B cell (primary cell): ENCODE measurements around the gene CHAT.

Experiments
- CTCF ChIP-seq: fragments of 200-600 bp; IDR thresholded peaks from one replicate; pipeline ENCODE4 v1.8.0; 2022; ENCODE audit warnings: antibody characterized with exemption, mild to moderate bottlenecking
- EZH2 ChIP-seq: IDR thresholded peaks from 2 replicates; pipeline ENCODE4 v1.6.1; 2012; ENCODE audit warnings: borderline replicate concordance, low read depth, mild to moderate bottlenecking, moderate library complexity, low read length; ENCODE audit not compliant: insufficient read depth, poor library complexity, severe bottlenecking

DNA sequence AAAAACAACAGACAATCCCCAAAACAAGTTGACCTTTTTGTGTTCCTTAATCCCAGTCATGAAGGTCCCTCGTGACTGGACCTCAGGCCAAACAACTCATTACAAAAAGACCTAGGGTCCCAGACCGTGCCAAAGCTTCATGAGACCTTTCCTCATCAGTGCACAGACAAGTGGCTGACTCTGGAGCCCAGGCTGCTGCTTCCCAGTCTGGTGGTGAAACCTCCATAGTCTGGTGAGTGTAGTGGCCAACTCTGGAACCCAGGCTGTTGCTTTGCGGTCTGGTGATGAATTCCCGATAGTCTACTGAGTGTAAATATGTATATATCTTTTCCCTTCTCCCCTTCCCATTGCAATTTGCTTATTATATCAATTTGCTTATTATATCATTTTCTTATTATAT, 25.9 kb upstream of the CHAT start:
- TF ChIP-seq CTCF, result no peak
- no peak for TF ChIP-seq EZH2
